Muscle of leg (tissue), 11 donors: ENCODE data around the gene EYA4. TPM values are rescaled to one million over a fixed set of nuclear protein-coding genes. Genes with fewer than 3 reads are reported as not detected.

Experiments used
- DNase-seq: peaks from one replicate; pipeline ENCODE4 v3.0.0; 2013
- H3K27ac ChIP-seq: one replicate; pipeline ENCODE4 v1.5.1; 2013; ENCODE audit warnings: mild to moderate bottlenecking, low read length, control low read depth
- H3K27me3 ChIP-seq: one replicate; pipeline ENCODE4 v1.6.1; 2013; ENCODE audit warnings: low read length; ENCODE audit not compliant: control insufficient read depth, insufficient read depth
- H3K36me3 ChIP-seq: one replicate; pipeline ENCODE4 v1.6.1; 2013; ENCODE audit warnings: low read length; ENCODE audit not compliant: control insufficient read depth, insufficient read depth
- H3K4me1 ChIP-seq: one replicate; pipeline ENCODE4 v1.6.1; 2013; ENCODE audit warnings: low read length; ENCODE audit not compliant: control insufficient read depth, insufficient read depth
- H3K4me3 ChIP-seq: one replicate; pipeline ENCODE4 v1.5.1; 2013; ENCODE audit warnings: low read length, control low read depth
- H3K9me3 ChIP-seq: replicated peaks from 2 replicates; pipeline ENCODE4 v1.6.1; 2013; ENCODE audit warnings: low read depth, low read length; ENCODE audit not compliant: control insufficient read depth
- WGBS: methylation state at CpG from one replicate; pipeline ENCODE4 v1.1.5; 2013; ENCODE audit warnings: missing lambda C conversion rate; ENCODE audit not compliant: insufficient coverage; 5-methylcytosine and 5-hydroxymethylcytosine counted together
- polyA plus RNA-seq, 8 donors: library from polyadenylated mRNA; unstranded; fragments of 120-200 nt; gene quantifications; one replicate each; pipeline versions ENCODE4 v1.2.1 to v1.2.3, GENCODE V29; 2013; ENCODE audit warnings: inconsistent platforms in 1 of 8, low replicate concordance in 1 of 8; ENCODE audit not compliant: insufficient read length in 8 of 8, insufficient read depth in 1 of 8
- total RNA-seq: library from RNA; stranded (reverse); fragments of 120-200 nt; gene quantifications from one replicate; pipeline ENCODE4 v1.2.4, GENCODE V29; 2013

The EYA4 gene
- total and polyA plus RNA-seq, 9 donors, result 16.3 to 28.8 (median 20.9) TPM

DNA sequence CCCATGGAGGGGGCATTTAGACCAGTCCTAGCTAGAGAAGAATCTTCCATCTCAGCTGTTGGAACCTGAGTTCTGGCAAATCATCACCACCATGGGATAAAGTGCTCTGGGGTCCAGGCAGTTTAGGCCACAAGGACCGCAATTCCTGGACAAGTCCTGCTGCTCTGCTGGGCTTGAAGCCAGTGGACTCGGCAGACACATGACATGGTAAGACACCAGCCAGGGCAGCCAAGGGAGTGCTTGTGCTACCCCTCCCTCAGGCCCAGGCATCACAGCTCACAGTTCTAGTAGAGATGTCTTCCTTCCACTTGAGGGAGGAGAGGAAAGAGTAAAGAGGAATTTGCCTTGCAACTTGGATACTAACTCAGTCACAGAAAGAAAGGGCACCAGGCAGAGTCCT is 246.0 kb downstream of the EYA4 start:
- no peak for DNase-seq
- no peaks in the 10 kb centered on the region for H3K4me1 ChIP-seq
- no peak overlapping the region for H3K4me3 ChIP-seq
- peaks cover 4% of the 10 kb centered on the region for H3K9me3 ChIP-seq
- no peak overlapping the region for H3K27ac ChIP-seq
- 100% methylated on average over 1 of the region's 2 CpGs for WGBS
- peaks cover 21% of the 10 kb centered on the region for H3K36me3 ChIP-seq
- H3K27me3 ChIP-seq, result no peaks in the 10 kb centered on the region

DNA sequence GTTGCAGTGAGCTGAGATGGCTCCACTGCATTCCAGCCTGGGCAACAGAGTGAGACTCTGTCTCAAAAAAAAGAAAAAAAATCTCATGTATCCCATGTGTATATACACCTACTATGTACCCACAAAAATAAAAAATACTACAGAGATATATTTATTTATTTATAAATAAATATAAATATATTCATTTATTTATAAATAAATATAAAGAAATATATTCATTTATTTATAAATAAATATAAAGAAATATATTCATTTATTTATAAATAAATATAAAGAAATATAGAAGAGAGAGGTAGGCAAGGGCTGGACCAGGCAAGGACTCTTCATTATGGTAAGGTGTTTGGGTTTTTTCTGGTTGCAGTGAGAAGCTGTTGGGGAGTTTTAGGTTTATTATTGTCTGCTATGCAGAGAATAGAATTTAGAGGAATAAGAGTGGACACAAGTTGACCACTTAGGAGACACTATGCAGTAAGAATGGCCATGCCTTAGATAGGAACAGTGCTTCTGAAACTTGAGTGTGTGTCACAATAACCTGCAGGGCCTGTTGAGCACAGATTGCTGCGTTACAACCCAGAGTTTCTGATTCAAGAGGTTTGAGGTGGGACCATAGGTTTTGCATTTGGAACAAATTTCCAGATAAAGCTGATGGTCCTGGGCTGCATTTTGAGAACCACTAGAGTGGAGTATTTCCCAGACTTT is 254.2 kb downstream of the EYA4 start:
- Histone ChIP-seq H3K4me3 (no peak overlapping the region), H3K27ac (no peak overlapping the region), H3K36me3 (peaks cover 2% of the 10 kb centered on the region), H3K4me1 (peaks cover 4% of the 10 kb centered on the region), H3K9me3 (no peaks in the 10 kb centered on the region), H3K27me3 (no peaks in the 10 kb centered on the region)
- no peak for DNase-seq
- WGBS, result 100% methylated on average over 1 of the region's 1 CpG

DNA sequence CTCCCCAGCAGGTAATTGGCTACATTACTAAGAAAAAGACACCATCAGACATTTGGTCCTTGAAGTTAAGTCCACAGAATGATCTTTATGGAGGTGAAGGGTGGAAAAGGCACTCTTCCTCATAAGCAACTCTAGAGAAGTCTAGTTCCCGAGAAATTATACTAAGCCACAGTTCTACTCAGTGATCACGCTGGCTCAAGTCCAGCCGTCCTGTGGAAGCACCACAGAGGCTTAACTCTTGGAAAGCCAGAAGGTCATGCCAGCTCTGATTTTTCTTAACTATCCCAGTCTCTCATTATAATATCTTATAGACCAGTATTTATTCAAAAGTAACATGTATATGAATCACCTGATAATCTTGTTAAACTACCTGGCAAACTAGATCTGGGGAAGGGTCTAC is 258.5 kb downstream of the EYA4 start:
- no CpG with 5 or more reads among the region's 3 CpGs for WGBS
- peaks cover 2% of the 10 kb centered on the region for H3K36me3 ChIP-seq
- DNase-seq, result no peak
- H3K27ac ChIP-seq, result no peak overlapping the region
- H3K4me3 ChIP-seq, result no peak overlapping the region
- H3K4me1 ChIP-seq, result peaks cover 20% of the 10 kb centered on the region
- no peaks in the 10 kb centered on the region for H3K27me3 ChIP-seq
- H3K9me3 ChIP-seq, result no peaks in the 10 kb centered on the region

DNA sequence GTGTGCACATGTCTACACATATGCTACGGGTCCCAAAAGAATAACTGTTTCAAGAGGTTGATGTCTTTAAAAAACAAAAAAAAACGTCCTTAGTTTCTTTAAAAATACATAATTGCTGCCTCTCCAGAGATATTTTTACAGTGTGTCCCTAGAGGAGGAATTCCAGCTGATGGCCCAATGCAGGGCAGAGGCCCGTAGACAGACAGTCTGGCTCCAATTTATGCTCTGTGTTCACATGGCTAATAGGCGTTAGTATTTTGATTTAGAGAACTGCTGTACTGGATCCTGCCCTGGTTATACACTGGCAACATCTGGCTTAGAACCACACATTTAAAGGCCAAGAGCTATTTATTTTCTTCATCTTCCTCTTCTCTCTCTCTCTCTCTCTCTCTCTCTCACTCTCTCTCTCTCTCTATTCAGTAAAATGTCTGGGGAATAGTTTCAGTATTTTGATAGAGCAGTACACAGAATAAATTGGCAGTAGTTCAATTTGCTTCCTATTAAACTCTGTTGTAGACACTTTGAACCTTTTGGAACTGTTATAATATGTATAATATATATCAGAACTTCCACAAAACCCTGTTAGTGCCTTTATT is 260.6 kb downstream of the EYA4 start:
- H3K36me3 ChIP-seq, result peaks cover 2% of the 10 kb centered on the region
- H3K27me3 ChIP-seq, result no peaks in the 10 kb centered on the region
- WGBS, result no CpG with 5 or more reads among the region's 4 CpGs
- DNase-seq, result peak; percentile 25
- H3K4me3 ChIP-seq, result no peak overlapping the region
- peak overlapping the region; percentile 22 for H3K27ac ChIP-seq
- H3K9me3 ChIP-seq, result no peaks in the 10 kb centered on the region
- peaks cover 20% of the 10 kb centered on the region for H3K4me1 ChIP-seq

DNA sequence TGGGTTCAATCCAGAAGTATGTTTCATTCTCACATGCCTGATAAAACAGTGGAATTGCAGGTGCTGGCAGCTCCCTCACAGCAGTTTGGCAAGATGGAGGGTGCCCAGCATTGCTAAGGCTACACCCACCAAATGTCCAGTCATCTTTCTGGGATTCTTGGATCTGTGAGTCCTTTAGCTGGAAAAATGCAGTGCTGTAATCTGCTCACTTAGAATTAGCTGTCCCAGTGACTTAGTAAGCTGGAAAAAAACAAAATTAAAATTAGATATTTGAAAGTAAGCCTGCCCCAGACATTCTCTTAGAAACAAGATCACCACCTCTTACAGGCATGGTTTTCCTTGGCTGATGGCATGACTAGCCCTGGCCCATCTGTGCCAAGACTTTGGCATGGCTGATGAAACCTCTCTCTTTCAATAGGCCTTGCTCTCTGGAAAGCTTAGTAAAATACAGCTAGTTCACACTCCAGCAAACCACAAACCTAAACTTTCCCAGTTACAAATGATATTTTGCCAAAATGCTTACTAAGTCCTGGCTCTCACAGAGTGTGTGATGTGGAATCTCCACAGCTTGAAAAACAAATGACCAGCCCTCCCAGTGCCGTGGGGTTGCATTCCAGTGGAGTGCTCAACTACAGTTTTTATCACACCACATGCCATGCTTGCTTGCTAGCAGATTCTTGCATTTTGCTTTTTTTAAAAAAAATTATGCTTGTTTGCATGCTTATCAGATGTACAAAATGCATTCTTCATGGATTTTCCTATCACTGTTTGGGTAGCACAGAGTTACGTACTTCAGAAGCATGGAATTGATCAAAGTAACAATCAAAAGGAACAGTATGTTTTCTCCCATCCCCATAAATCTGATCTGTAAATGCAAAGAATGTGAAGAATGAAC is 261.5 kb downstream of the EYA4 start:
- no peak overlapping the region for H3K4me3 ChIP-seq
- peak; percentile 71 for DNase-seq
- H3K27me3 ChIP-seq, result no peaks in the 10 kb centered on the region
- peaks cover 2% of the 10 kb centered on the region for H3K36me3 ChIP-seq
- no CpG with 5 or more reads among the region's 2 CpGs for WGBS
- no peaks in the 10 kb centered on the region for H3K9me3 ChIP-seq
- peak overlapping the region; percentile 60 for H3K27ac ChIP-seq
- H3K4me1 ChIP-seq, result peaks cover 20% of the 10 kb centered on the region

DNA sequence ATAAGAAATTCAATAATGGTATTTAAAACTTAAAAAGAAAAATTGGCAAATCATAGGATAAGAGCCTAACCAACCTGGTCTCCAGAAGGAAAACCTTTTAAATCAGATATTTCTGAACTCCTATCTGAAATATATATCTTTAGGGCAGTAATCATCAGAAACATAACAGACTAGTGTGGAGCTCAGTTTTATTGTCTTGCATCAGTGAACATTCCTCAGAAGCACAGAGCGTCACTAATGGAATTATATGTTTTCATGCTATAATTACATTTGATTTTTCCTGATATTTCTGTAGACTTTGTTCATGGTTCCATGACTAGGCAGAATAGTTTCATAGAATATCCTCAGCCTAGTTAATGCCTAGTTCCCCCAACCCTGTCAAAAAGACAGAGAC is 262.2 kb downstream of the EYA4 start:
- H3K4me1 ChIP-seq, result peaks cover 20% of the 10 kb centered on the region
- H3K4me3 ChIP-seq, result no peak overlapping the region
- peaks cover 2% of the 10 kb centered on the region for H3K36me3 ChIP-seq
- no peaks in the 10 kb centered on the region for H3K9me3 ChIP-seq
- H3K27me3 ChIP-seq, result no peaks in the 10 kb centered on the region
- peak; percentile 39 for DNase-seq
- peak overlapping the region; percentile 60 for H3K27ac ChIP-seq
- no CpG with 5 or more reads among the region's 1 CpG for WGBS

DNA sequence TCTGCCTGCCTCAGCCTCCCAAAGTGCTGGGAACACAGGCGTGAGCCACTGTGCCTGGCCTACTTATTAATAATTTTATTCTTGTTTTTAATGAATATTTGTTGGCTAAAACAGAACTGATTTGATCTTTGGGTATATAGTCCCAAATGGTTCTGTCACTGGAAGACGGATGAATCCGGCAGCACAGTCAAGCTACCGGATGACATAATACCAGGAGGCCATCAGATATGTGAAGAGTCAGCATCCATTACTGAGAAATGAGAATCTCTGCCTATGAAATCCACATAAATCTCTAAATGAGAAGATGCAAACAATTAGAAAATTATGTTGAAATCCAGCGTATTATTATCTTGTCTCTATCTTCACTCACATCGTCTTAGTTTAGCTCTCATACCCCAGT is 263.0 kb downstream of the EYA4 start:
- DNase-seq, result no peak
- Histone ChIP-seq H3K4me3 (no peak overlapping the region), H3K27me3 (no peaks in the 10 kb centered on the region), H3K4me1 (peaks cover 20% of the 10 kb centered on the region), H3K36me3 (peaks cover 2% of the 10 kb centered on the region), H3K9me3 (no peaks in the 10 kb centered on the region), H3K27ac (no peak overlapping the region)
- 100% methylated on average over 1 of the region's 6 CpGs for WGBS

DNA sequence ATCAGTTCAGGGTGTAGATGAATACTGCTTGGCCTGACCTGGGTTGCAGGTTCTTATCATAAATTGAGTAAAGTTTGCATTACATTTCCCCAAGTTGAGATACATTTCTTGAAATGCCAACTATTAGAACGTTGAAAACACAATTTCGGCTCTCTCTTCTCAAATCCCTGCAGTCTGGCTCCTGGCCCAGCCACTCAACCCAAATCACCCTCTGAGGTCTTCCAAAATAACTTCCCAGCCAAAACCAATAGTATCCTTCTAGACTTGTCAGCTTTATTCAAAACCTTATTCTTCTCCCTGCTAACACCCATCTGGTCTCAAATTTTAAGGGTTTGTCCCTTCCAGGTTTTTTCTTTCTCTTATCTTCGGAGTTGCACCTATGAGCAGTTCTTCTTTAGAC is 263.6 kb downstream of the EYA4 start:
- H3K36me3 ChIP-seq, result peaks cover 2% of the 10 kb centered on the region
- no peak overlapping the region for H3K27ac ChIP-seq
- H3K9me3 ChIP-seq, result no peaks in the 10 kb centered on the region
- H3K27me3 ChIP-seq, result no peaks in the 10 kb centered on the region
- no peak overlapping the region for H3K4me3 ChIP-seq
- peaks cover 20% of the 10 kb centered on the region for H3K4me1 ChIP-seq
- WGBS, result 46% methylated on average over 3 of the region's 3 CpGs
- peak; percentile 18 for DNase-seq

DNA sequence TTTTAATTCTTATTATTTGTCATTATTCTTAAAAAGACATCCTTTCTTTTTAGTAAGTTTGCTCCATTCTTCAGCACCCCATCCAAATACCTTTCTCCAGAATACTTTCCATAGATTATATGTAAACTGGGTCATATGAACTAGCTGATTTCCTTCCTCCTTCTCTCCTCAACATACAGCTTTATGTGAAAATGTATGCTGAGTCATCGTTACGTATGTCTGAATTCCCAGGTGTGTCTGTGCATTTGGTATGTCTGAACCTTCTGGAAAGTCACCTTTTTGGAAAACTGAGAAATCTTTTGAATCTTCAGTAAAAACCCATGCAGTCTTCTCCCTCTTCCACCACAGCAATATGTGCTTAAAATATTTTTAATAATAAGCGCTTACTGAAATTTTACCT is 264.5 kb downstream of the EYA4 start:
- Histone ChIP-seq H3K36me3 (no peaks in the 10 kb centered on the region), H3K9me3 (no peaks in the 10 kb centered on the region), H3K4me1 (peaks cover 13% of the 10 kb centered on the region), H3K27me3 (no peaks in the 10 kb centered on the region), H3K27ac (no peak overlapping the region), H3K4me3 (no peak overlapping the region)
- no CpG with 5 or more reads among the region's 3 CpGs for WGBS
- DNase-seq, result no peak

DNA sequence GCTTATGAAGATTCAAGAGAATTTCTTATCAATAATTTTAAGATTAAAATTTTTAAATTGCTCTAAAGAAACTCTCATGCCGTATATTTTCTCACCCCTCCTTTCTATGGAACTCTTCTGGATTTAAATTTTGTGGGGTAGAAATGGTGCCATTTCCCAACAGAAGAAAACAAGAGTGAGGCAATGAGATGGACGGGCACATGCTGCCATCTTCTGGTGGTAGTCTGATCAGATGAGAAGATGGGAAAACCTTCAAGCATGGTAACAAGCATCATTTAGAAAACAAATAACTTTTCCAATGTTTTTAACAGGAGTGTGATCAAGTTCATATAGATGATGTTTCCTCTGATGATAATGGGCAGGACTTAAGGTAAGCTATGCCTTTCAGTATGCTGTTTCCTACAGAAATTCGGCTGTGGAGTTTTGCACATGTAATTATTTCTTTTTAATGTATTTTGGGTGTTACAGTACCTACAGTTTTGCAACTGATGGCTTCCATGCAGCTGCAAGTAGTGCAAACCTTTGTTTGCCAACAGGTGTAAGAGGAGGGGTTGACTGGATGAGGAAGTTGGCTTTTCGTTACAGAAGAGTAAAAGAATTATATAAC is 271.4 kb downstream of the EYA4 start:
- no peak overlapping the region for H3K27ac ChIP-seq
- 40% methylated on average over 1 of the region's 4 CpGs for WGBS
- no peaks in the 10 kb centered on the region for H3K9me3 ChIP-seq
- no peaks in the 10 kb centered on the region for H3K27me3 ChIP-seq
- DNase-seq, result peak; percentile 57
- no peaks in the 10 kb centered on the region for H3K36me3 ChIP-seq
- no peaks in the 10 kb centered on the region for H3K4me1 ChIP-seq
- H3K4me3 ChIP-seq, result no peak overlapping the region
